Chondrocyte (in vitro differentiated cells): ENCODE data around the gene C1QL2. TPM values are rescaled to one million over a fixed set of nuclear protein-coding genes. Genes with fewer than 3 reads are reported as not detected.

Experiments
- DNase-seq: peaks from one replicate; pipeline ENCODE4 v3.0.0; 2021; ENCODE audit warnings: mixed read lengths, low spot score
- H3K27ac Mint-ChIP-seq: one replicate; pipeline ENCODE4 v1.8.0; 2021; ENCODE audit warnings: mild to moderate bottlenecking, moderate library complexity, mixed read lengths; ENCODE audit not compliant: unreplicated experiment
- H3K27me3 Mint-ChIP-seq: 2 replicates; pipeline ENCODE4 v1.8.0; 2021; ENCODE audit warnings: low read depth, mixed read lengths
- H3K36me3 Mint-ChIP-seq: 2 replicates; pipeline ENCODE4 v1.8.0; 2021; ENCODE audit warnings: low read depth, mixed read lengths
- H3K4me1 Mint-ChIP-seq: 2 replicates; pipeline ENCODE4 v1.8.0; 2021; ENCODE audit warnings: low read depth, mild to moderate bottlenecking, mixed read lengths
- H3K4me3 Mint-ChIP-seq: one replicate; pipeline ENCODE4 v1.8.0; 2021; ENCODE audit warnings: mild to moderate bottlenecking, moderate library complexity, mixed read lengths; ENCODE audit not compliant: unreplicated experiment
- H3K9me3 Mint-ChIP-seq: 2 replicates; pipeline ENCODE4 v1.8.0; 2021; ENCODE audit warnings: low read depth, mixed read lengths
- CTCF ChIP-seq: fragments of 200-600 bp; sonication (generic); IDR thresholded peaks from 2 replicates; pipeline ENCODE4 v1.5.0; 2021; ENCODE audit warnings: antibody characterized with exemption, mild to moderate bottlenecking, moderate library complexity
- total RNA-seq: library from RNA; stranded (reverse); gene quantifications from 3 replicates; pipeline ENCODE4 v1.2.1, GENCODE V29; 2021

The C1QL2 gene
- total RNA-seq, 1 donor from 2014 or later, result not detected

GRCh38 chr2:119123389-119123788, 35.2 kb downstream of the C1QL2 start:
- no peak for DNase-seq
- no peaks in the 10 kb centered on the region for H3K4me1 Mint-ChIP-seq
- peaks cover 70% of the 10 kb centered on the region for H3K27me3 Mint-ChIP-seq

GRCh38 chr2:119122663-119123062, 35.9 kb downstream of the C1QL2 start:
- Mint-ChIP-seq H3K4me1 (no peaks in the 10 kb centered on the region), H3K36me3 (no peaks in the 10 kb centered on the region), H3K4me3 (no peak overlapping the region), H3K9me3 (no peaks in the 10 kb centered on the region), H3K27ac (no peak overlapping the region), H3K27me3 (peaks cover 73% of the 10 kb centered on the region)
- no peak for DNase-seq
- TF ChIP-seq CTCF, result no peak

More at GRCh38 chr2:119123389-119123788, 35.2 kb downstream of the C1QL2 start:
- Mint-ChIP-seq H3K4me3 (no peak overlapping the region), H3K36me3 (no peaks in the 10 kb centered on the region), H3K27ac (no peak overlapping the region), H3K9me3 (no peaks in the 10 kb centered on the region)
- TF ChIP-seq CTCF, result no peak

- no peak for TF ChIP-seq CTCF
- H3K4me1 Mint-ChIP-seq, result no peaks in the 10 kb centered on the region
- no peaks in the 10 kb centered on the region for H3K9me3 Mint-ChIP-seq
- H3K4me3 Mint-ChIP-seq, result no peak overlapping the region
- no peak overlapping the region for H3K27ac Mint-ChIP-seq
- H3K27me3 Mint-ChIP-seq, result peaks cover 77% of the 10 kb centered on the region
- H3K36me3 Mint-ChIP-seq, result no peaks in the 10 kb centered on the region
- no peak for DNase-seq
These were observed 38.4 kb downstream of the C1QL2 start for GRCh38 chr2:119119999-119120756.

- no peak overlapping the region for H3K27ac Mint-ChIP-seq
- TF ChIP-seq CTCF, result no peak
- no peak overlapping the region for H3K4me3 Mint-ChIP-seq
- H3K36me3 Mint-ChIP-seq, result no peaks in the 10 kb centered on the region
- H3K9me3 Mint-ChIP-seq, result no peaks in the 10 kb centered on the region
- peaks cover 70% of the 10 kb centered on the region for H3K27me3 Mint-ChIP-seq
- no peak for DNase-seq
- no peaks in the 10 kb centered on the region for H3K4me1 Mint-ChIP-seq
These were observed 39.3 kb downstream of the C1QL2 start for GRCh38 chr2:119119076-119119785.

- H3K27me3 Mint-ChIP-seq, result peaks cover 70% of the 10 kb centered on the region
- H3K27ac Mint-ChIP-seq, result no peak overlapping the region
- H3K36me3 Mint-ChIP-seq, result no peaks in the 10 kb centered on the region
- no peak for TF ChIP-seq CTCF
- H3K4me3 Mint-ChIP-seq, result no peak overlapping the region
- H3K4me1 Mint-ChIP-seq, result no peaks in the 10 kb centered on the region
- no peaks in the 10 kb centered on the region for H3K9me3 Mint-ChIP-seq
- DNase-seq, result no peak
These were observed 40.4 kb downstream of the C1QL2 start for GRCh38 chr2:119117891-119118882.
